Subcutaneous adipose tissue (tissue), 4 donors: ENCODE measurements around the gene LCE1B. TPM values are rescaled to one million over a fixed set of nuclear protein-coding genes. Genes with fewer than 3 reads are reported as not detected.

ENCODE experiments used
- total RNA-seq, 4 donors: library from RNA; depleted of rRNA; stranded (reverse); fragments of >200 nt; gene quantifications; one replicate each; pipeline ENCODE4 v1.1.0, GENCODE V29; 2016
- TF ChIP-seq, protein P1 (sequence below): fragments of 450-650 bp; IDR thresholded peaks from one replicate; pipeline ENCODE4 v1.5.1; 2016; ENCODE audit warnings: low read depth, mild to moderate bottlenecking, control low read depth, antibody characterized with exemption, moderate library complexity

Gene LCE1B
- total RNA-seq, 4 donors from 2014 or later, result not detected

DNA sequence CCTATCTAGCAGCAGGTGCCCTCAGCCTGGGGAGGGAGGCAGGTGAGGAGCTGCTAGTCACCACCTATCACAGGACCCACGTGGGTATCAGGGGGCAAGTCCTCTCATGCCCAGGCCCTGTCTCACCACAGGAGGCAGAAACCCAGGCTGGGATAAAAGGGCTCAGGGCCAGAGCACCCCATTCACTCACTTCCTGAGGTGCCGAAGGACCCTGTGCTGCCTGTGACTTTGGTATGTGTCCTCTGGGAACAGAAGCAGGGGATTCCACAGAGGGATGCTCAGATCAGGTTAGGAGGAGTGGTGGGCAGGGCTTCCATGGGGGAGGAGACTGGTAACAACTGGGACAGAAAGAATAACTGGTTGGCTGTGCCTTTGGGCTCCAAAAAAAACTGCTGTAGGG, 25.7 kb upstream of the LCE1B start, which contains the start of gene LCE1E:
TSS of gene LCE1E (plus strand) at position 181 of the 400 bp plus-strand sequence. CDS start 1,043 bp downstream, outside the sequence.
- TF ChIP-seq, protein P1, sequence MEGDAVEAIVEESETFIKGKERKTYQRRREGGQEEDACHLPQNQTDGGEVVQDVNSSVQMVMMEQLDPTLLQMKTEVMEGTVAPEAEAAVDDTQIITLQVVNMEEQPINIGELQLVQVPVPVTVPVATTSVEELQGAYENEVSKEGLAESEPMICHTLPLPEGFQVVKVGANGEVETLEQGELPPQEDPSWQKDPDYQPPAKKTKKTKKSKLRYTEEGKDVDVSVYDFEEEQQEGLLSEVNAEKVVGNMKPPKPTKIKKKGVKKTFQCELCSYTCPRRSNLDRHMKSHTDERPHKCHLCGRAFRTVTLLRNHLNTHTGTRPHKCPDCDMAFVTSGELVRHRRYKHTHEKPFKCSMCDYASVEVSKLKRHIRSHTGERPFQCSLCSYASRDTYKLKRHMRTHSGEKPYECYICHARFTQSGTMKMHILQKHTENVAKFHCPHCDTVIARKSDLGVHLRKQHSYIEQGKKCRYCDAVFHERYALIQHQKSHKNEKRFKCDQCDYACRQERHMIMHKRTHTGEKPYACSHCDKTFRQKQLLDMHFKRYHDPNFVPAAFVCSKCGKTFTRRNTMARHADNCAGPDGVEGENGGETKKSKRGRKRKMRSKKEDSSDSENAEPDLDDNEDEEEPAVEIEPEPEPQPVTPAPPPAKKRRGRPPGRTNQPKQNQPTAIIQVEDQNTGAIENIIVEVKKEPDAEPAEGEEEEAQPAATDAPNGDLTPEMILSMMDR, result no peak

GRCh38 chr1:152795686-152796085, 16.1 kb upstream of the LCE1B start:
- TF ChIP-seq, protein P1, result no peak

GRCh38 chr1:152796421-152796820, 15.3 kb upstream of the LCE1B start, which contains the start of gene LCE1D:
TSS of gene LCE1D (plus strand) at chr1:152796721. CDS start at chr1:152797795, 1,074 bp downstream.
- TF ChIP-seq, protein P1, result no peak

DNA sequence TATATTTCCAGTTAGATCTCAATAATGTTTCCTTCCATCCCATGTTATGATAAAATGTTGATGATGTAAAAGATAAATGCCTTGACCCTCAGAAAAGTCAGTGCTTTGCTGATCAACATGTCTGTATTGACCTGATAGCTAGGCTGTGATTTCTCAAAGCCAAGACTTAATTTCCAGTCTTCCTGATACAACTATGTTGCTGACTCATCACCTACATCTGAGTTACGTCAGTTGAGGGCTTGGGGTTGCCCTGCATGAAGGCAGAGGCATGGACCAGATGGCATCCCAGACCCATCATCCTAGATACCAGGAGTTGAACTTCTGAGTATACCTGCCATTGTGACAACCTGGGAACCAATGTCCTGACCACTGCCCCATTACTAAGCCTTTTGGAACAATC, 10.4 kb upstream of the LCE1B start:
- TF ChIP-seq, protein P1, result no peak

GRCh38 chr1:152806576-152806975, 5.2 kb upstream of the LCE1B start, which contains the start of gene LCE1C:
TSS of gene LCE1C (minus strand) at chr1:152806651. CDS start at chr1:152805478, 1,173 bp downstream.
- TF ChIP-seq, protein P1, result no peak

GRCh38 chr1:152811050-152811449, 721 bp upstream of the LCE1B start:
- TF ChIP-seq, protein P1, result no peak

DNA sequence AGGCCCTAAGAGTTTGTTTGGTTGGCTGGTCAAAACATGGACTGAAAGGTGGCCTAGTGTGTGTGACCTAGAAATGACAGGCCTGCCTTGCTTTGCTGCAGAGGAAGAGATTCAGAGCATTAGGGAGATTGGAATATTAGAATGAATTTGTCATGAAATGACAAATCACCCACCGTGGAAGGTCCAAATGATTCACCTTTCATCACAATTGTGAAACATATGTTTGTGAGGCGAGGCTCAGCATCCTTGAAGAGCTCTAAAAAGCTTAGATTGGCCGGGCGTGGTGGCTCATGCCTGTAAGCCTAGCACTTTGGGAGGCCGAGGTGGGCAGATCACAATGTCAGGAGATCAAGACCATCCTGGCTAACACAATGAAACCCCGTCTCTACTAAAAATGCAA, 5.5 kb downstream of the LCE1B start:
- TF ChIP-seq, protein P1, result no peak
